GM19372 (cell line): ENCODE measurements around the gene ROCK2.

Experiments
- ATAC-seq: cut with Tn5 transposase; IDR thresholded peaks from one replicate; pipeline ENCODE4 v1.9.1; 2021; ENCODE audit warnings: mild to moderate bottlenecking, low read depth, moderate library complexity; ENCODE audit not compliant: unreplicated experiment

Gene ROCK2

GRCh38 chr2:11133936-11134320 is 210.5 kb downstream of the ROCK2 start:
- ATAC-seq = no peak

DNA sequence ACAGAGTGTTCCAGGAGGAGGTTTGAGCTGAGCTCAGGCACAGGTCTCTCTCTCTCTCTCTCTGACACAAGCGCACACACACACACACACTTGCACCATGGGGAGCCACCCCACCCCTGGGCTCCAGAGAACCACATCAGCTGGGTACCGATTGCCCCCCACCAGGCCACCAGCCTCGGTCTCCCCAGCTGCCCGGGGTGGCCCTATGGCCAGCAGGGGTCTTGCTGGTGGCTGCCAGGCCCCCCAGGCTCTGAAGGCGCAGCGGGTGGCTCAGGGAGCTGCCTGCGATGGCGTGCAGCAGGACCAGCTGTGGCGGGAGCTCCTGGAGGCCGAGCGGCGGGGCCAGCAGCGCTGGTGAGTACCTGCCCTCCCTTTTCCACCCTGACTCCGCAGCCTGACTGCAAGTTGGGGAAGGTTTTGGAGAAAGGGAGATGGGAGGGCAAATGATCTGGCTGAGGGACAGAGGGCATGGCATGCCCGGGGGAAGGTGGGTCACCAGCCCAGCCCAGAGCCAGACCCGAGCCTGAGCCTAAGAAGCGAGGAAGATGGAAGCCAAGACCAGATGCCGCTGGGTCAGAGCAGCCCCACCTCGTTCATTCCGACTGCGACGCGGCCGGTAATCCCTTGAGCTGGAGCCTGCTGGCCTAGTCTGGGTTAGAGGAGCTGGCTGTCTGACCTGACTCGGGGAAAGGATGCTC is 211.0 kb downstream of the ROCK2 start:
- no peak for ATAC-seq

DNA sequence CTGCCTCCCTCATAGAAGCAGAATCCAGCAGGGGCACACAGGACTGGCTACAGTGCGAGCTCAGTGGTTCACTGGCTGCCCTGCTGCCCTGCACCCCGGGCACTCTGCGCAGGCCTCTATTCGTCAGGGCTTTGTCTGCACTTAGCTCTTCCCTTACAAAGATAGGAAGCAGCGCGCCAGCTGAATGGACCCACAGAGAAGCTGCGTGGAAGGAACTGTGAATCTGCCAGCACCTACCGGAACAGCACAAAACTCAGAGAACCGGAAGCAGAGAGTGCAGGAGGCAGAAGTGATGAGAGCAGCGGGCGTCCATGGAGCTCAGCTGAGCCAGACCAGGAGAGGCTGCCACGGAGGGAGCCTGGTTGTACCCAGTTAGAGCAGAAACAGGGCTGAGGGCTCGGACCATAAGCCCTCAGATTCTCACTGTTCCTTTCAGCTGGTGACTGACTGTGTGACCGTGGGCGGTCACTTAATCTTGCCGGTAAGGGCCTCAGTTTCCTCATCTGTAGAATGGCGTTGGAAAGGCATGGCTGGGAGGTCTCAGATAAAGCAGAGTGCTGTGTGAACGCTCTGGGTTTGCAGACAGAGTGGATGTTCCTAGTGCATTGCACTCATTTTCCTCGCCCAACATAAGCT is 212.3 kb downstream of the ROCK2 start:
- no peak for ATAC-seq

DNA sequence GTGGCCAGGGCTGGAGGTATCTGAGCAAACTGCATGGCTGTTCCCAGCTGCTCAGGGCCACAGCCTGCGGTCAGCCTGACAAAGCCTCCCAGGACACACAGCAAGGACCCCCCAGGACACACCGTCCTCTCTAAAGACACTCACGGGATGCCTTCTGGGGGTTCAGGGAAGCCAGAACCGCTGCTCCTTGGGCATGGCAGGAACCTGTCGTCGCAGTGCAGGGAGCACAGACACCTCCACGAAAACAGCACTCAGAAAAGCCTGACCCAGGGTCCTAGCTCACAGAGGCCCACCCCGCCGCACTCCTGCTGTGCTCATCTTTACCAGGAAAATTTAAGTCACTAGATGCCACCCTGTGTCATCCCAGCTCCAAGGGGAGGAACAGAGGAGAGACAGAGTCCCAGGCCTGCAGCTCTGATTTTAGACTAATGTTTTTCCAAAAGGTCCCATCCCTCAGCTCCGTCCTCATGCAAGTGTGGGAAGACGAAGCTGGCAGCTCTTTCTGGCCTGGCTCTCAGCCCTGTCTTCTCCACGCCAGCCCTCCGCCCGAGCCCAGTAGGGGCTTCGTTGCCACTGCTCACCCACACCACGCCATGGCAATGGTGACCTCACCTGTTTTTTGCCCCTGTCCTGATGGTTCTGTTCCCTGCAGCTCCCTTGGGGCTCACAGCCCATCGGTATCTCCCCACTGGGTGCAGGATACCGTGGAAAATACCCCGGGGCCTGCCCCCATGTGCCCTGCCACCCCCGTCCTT is 213.1 kb downstream of the ROCK2 start:
- ATAC-seq = no peak
